B cell (primary cell): ENCODE measurements around the gene PIK3CB. TPM values are rescaled to one million over a fixed set of nuclear protein-coding genes. Genes with fewer than 3 reads are reported as not detected.

Experiments
- ATAC-seq: fragments of 200-7000 bp; cut with Tn5 transposase; one replicate; pipeline ENCODE4 v1.10.0; 2021; ENCODE audit warnings: low read depth, mild to moderate bottlenecking, moderate number of reproducible peaks, moderate library complexity
- CTCF ChIA-PET: fragments of 350-600 bp; sonication (Branson Sonifier 250); formaldehyde crosslinking; loops from one replicate; lab custom pipeline; 2021; ENCODE audit warnings: antibody characterized with exemption, inconsistent platforms; lab: Charles Lee
- POLR2A ChIA-PET: fragments of 350-600 bp; sonication (Branson Sonifier 250); formaldehyde crosslinking; loops from one replicate; lab custom pipeline; 2021; ENCODE audit warnings: antibody characterized with exemption; lab: Charles Lee
- DNase-seq: peaks from one replicate; pipeline ENCODE4 v3.0.0; 2013
- H2AFZ ChIP-seq: 2 replicates; pipeline ENCODE4 v1.6.1; 2012; ENCODE audit warnings: mild to moderate bottlenecking, low read depth, low read length; ENCODE audit not compliant: insufficient read depth, poor library complexity, severe bottlenecking
- H3K27ac ChIP-seq, 2 donors: 1 replicate in 1 of 2; 2 replicates in 1 of 2; pipeline ENCODE4 v1.5.1; 2012 to 2013; ENCODE audit warnings: low read length in 2 of 2, mild to moderate bottlenecking in 2 of 2, moderate library complexity in 1 of 2
- H3K27me3 ChIP-seq, 4 experiments: fragments of 200-600 bp in 1 of 4; sonication (generic) in 1 of 4; replicated peaks in 1 of 4; 1 replicate in 2 of 4; 2 replicates in 2 of 4; pipeline versions ENCODE4 v1.6.1 to v1.7.0; 2013 to 2016; ENCODE audit warnings: low read length in 3 of 4, mild to moderate bottlenecking in 2 of 4, mixed read lengths in 1 of 4, moderate library complexity in 1 of 4; ENCODE audit not compliant: insufficient read depth in 4 of 4, control insufficient read depth in 3 of 4; ENCODE audit errors: control extremely low read depth in 1 of 4
- H3K36me3 ChIP-seq, 2 experiments: replicated peaks in 1 of 2; 1 replicate in 1 of 2; 2 replicates in 1 of 2; pipeline versions ENCODE4 v1.6.1 to v1.7.1; 2013; ENCODE audit warnings: low read length in 1 of 2; ENCODE audit not compliant: insufficient read depth in 2 of 2, control insufficient read depth in 1 of 2; ENCODE audit errors: control extremely low read depth in 1 of 2, extremely low read depth in 1 of 2
- H3K4me1 ChIP-seq, 2 donors: fragments of 200-600 bp in 1 of 2; sonication (generic) in 1 of 2; 1 replicate in 1 of 2; 2 replicates in 1 of 2; pipeline versions ENCODE4 v1.5.1 to v1.6.1; 2013 to 2017; ENCODE audit warnings: low read length in 2 of 2; ENCODE audit not compliant: control insufficient read depth in 2 of 2, insufficient read depth in 2 of 2
- H3K4me2 ChIP-seq: replicated peaks from 2 replicates; pipeline ENCODE3; 2012; ENCODE audit warnings: mild to moderate bottlenecking, low read depth, low read length; ENCODE audit not compliant: poor library complexity, severe bottlenecking
- H3K4me3 ChIP-seq, 5 experiments: fragments of 200-600 bp in 1 of 5; sonication (generic) in 1 of 5; 1 replicate in 3 of 5; 2 replicates in 2 of 5; pipeline versions ENCODE4 v1.5.1 to v1.7.0; 2011 to 2016; ENCODE audit warnings: low read length in 4 of 5, mild to moderate bottlenecking in 4 of 5, low read depth in 2 of 5, control low read depth in 1 of 5, moderate library complexity in 1 of 5; ENCODE audit not compliant: insufficient read depth in 1 of 5; ENCODE audit errors: control extremely low read depth in 1 of 5, extremely low read depth in 1 of 5
- H3K79me2 ChIP-seq: fragments of 200-600 bp; sonication (generic); one replicate; pipeline ENCODE4 v1.6.0; 2016; ENCODE audit warnings: low read length; ENCODE audit not compliant: control insufficient read depth, insufficient read depth
- H3K9ac ChIP-seq: fragments of 200-600 bp; sonication (generic); 2 replicates; pipeline ENCODE4 v1.6.1; 2017; ENCODE audit warnings: mild to moderate bottlenecking, low read length, moderate library complexity
- H3K9me3 ChIP-seq, 3 donors: one replicate each; pipeline versions ENCODE4 v1.6.1 to v1.7.1; 2013; ENCODE audit warnings: low read length in 2 of 3; ENCODE audit not compliant: control insufficient read depth in 2 of 3, insufficient read depth in 1 of 3; ENCODE audit errors: control extremely low read depth in 1 of 3
- H4K20me1 ChIP-seq: 2 replicates; pipeline ENCODE4 v1.6.0; 2012; ENCODE audit warnings: mild to moderate bottlenecking, low read length; ENCODE audit not compliant: insufficient read depth, control insufficient read depth, poor library complexity, severe bottlenecking
- H3K27ac Mint-ChIP-seq: one replicate; pipeline ENCODE4 v1.8.0; 2021; ENCODE audit warnings: mixed read lengths
- H3K27me3 Mint-ChIP-seq: one replicate; pipeline ENCODE4 v1.8.0; 2021; ENCODE audit warnings: mixed read lengths
- H3K4me1 Mint-ChIP-seq: one replicate; pipeline ENCODE4 v1.8.0; 2021; ENCODE audit warnings: mixed read lengths
- H3K4me3 Mint-ChIP-seq: one replicate; pipeline ENCODE4 v1.8.0; 2021; ENCODE audit warnings: mixed read lengths
- H3K9me3 Mint-ChIP-seq: one replicate; pipeline ENCODE4 v1.8.0; 2022; ENCODE audit warnings: mixed read lengths; ENCODE audit not compliant: insufficient read depth
- CTCF ChIP-seq: fragments of 200-600 bp; IDR thresholded peaks from one replicate; pipeline ENCODE4 v1.8.0; 2022; ENCODE audit warnings: antibody characterized with exemption, mild to moderate bottlenecking
- EZH2 ChIP-seq: IDR thresholded peaks from 2 replicates; pipeline ENCODE4 v1.6.1; 2012; ENCODE audit warnings: borderline replicate concordance, low read depth, mild to moderate bottlenecking, moderate library complexity, low read length; ENCODE audit not compliant: insufficient read depth, poor library complexity, severe bottlenecking
- WGBS: methylation state at CpG from one replicate; pipeline ENCODE4 v1.1.5; 2013; ENCODE audit warnings: missing lambda C conversion rate; ENCODE audit not compliant: insufficient coverage; 5-methylcytosine and 5-hydroxymethylcytosine counted together
- intact Hi-C: fragments of 100-400 bp; cut with micrococcal nuclease; formaldehyde crosslinking; loops from one replicate; pipeline ENCODE4 v1.10.0; 2022
- polyA plus RNA-seq: library from polyadenylated mRNA; depleted of rRNA; stranded (reverse); fragments of >200 nt; gene quantifications from 2 replicates; pipeline ENCODE4 v1.2.3, GENCODE V29; 2012
- total RNA-seq, 2 donors: library from RNA; stranded (reverse); fragments of 120-200 nt in 1 of 2; gene quantifications; 1 replicate in 1 of 2; 2 replicates in 1 of 2; pipeline versions ENCODE4 v1.2.3 to v1.2.4, GENCODE V29; 2013 to 2022

Gene PIK3CB
- total and polyA plus RNA-seq, 2 donors (not counting 1 experiment from before 2014, with no cell fraction given): 3.6 to 29.4 TPM

- no peaks in the 10 kb centered on the region for H4K20me1 ChIP-seq
- H3K4me1 ChIP-seq: no peaks in the 10 kb centered on the region
- intact Hi-C loops: no loop called here
- no peak overlapping the region for H3K4me2 ChIP-seq
- H3K9ac ChIP-seq: no peak overlapping the region
- CTCF ChIA-PET: interaction anchor here (1.0 kb wide), 1 partner anchor 133 kb away, joined by 3 read pairs; no protein-coding TSS in a partner anchor
- Mint-ChIP-seq H3K9me3 (no peaks in the 10 kb centered on the region), H3K4me1 (peaks cover 11% of the 10 kb centered on the region), H3K27me3 (no peaks in the 10 kb centered on the region), H3K27ac (no peak overlapping the region), H3K4me3 (no peak overlapping the region)
- DNase-seq: no peak
- POLR2A ChIA-PET: no interaction called here
- no peak for ATAC-seq
- H3K27me3 ChIP-seq: no peaks in the 10 kb centered on the region
- TF ChIP-seq EZH2 (no peak), CTCF (no peak)
- no peak overlapping the region for H3K4me3 ChIP-seq
- H2AFZ ChIP-seq: no peak overlapping the region
- H3K36me3 ChIP-seq: no peaks in the 10 kb centered on the region
- H3K9me3 ChIP-seq: no peaks in the 10 kb centered on the region
- H3K79me2 ChIP-seq: peaks cover 5% of the 10 kb centered on the region
- H3K27ac ChIP-seq: no peak overlapping the region
- WGBS: no CpG with 5 or more reads among the region's 1 CpG
Observed at GRCh38 chr3:138782755-138783154, 52.0 kb downstream of the PIK3CB start.

- Mint-ChIP-seq H3K27me3 (no peaks in the 10 kb centered on the region), H3K4me1 (peaks cover 7% of the 10 kb centered on the region), H3K4me3 (no peak overlapping the region), H3K27ac (no peak overlapping the region), H3K9me3 (no peaks in the 10 kb centered on the region)
- no peak for ATAC-seq
- Histone ChIP-seq H3K9me3 (no peaks in the 10 kb centered on the region), H3K27ac (no peak overlapping the region), H3K9ac (no peak overlapping the region), H3K4me2 (no peak overlapping the region), H4K20me1 (no peaks in the 10 kb centered on the region), H2AFZ (no peak overlapping the region), H3K27me3 (no peaks in the 10 kb centered on the region), H3K4me3 (no peak overlapping the region), H3K4me1 (no peaks in the 10 kb centered on the region), H3K36me3 (no peaks in the 10 kb centered on the region), H3K79me2 (peaks cover 9% of the 10 kb centered on the region)
- POLR2A ChIA-PET: no interaction called here
- CTCF ChIA-PET: no interaction called here
- DNase-seq: no peak
- no peak for TF ChIP-seq EZH2
- TF ChIP-seq CTCF: no peak
- intact Hi-C loops: no loop called here
- WGBS: 90% methylated on average over 1 of the region's 5 CpGs
Observed at GRCh38 chr3:138781012-138781470, 53.7 kb downstream of the PIK3CB start.
